Mesenchymal stem cell (in vitro differentiated cells and primary cell): ENCODE results near the gene SLC45A2.

ENCODE experiments used
- DNase-seq: peaks from one replicate; pipeline ENCODE4 v3.0.0-alpha.2; 2013
- H2AFZ ChIP-seq: one replicate; pipeline ENCODE4 v1.6.1; 2013; ENCODE audit warnings: low read depth, mild to moderate bottlenecking, control low read depth, inconsistent platforms, low read length, moderate library complexity
- H2AK5ac ChIP-seq: 2 replicates; pipeline ENCODE4 v1.6.1; 2013; ENCODE audit warnings: low read length, moderate library complexity, mild to moderate bottlenecking, inconsistent platforms; ENCODE audit not compliant: severe bottlenecking
- H2BK120ac ChIP-seq: one replicate; pipeline ENCODE4 v1.6.1; 2013; ENCODE audit warnings: low read depth, mild to moderate bottlenecking, inconsistent platforms, low read length, moderate library complexity
- H2BK12ac ChIP-seq, 2 experiments: one replicate each; pipeline ENCODE4 v1.6.1; 2013; ENCODE audit warnings: inconsistent platforms in 2 of 2, low read length in 2 of 2, mild to moderate bottlenecking in 2 of 2, moderate library complexity in 2 of 2, control low read depth in 1 of 2
- H2BK15ac ChIP-seq: one replicate; pipeline ENCODE4 v1.6.1; 2013; ENCODE audit warnings: mild to moderate bottlenecking, low read depth, inconsistent platforms; ENCODE audit not compliant: poor library complexity, severe bottlenecking
- H2BK5ac ChIP-seq: 2 replicates; pipeline ENCODE4 v1.6.1; 2013; ENCODE audit warnings: low read depth, mild to moderate bottlenecking, low read length, control low read depth, inconsistent platforms; ENCODE audit not compliant: poor library complexity, severe bottlenecking
- H3K14ac ChIP-seq, 2 experiments: one replicate each; pipeline ENCODE4 v1.6.1; 2013; ENCODE audit warnings: inconsistent platforms in 2 of 2, low read length in 2 of 2, control low read depth in 1 of 2, mild to moderate bottlenecking in 1 of 2, moderate library complexity in 1 of 2
- H3K18ac ChIP-seq, 2 experiments: one replicate each; pipeline ENCODE4 v1.6.1; 2013; ENCODE audit warnings: inconsistent platforms in 2 of 2, low read length in 2 of 2, control low read depth in 1 of 2, low read depth in 1 of 2, mild to moderate bottlenecking in 1 of 2
- H3K23ac ChIP-seq, 2 experiments: one replicate each; pipeline ENCODE4 v1.6.1; 2013; ENCODE audit warnings: inconsistent platforms in 2 of 2, low read length in 2 of 2, mild to moderate bottlenecking in 2 of 2, moderate library complexity in 2 of 2, control low read depth in 1 of 2
- H3K27ac ChIP-seq: 2 replicates; pipeline ENCODE4 v1.5.1; 2013; ENCODE audit warnings: mild to moderate bottlenecking, moderate library complexity, low read length, control low read depth, inconsistent platforms; ENCODE audit not compliant: poor library complexity, severe bottlenecking
- H3K27me3 ChIP-seq, 2 experiments: 2 replicates each; pipeline versions ENCODE4 v1.6.1 to v1.7.0; 2013; ENCODE audit warnings: low read length in 2 of 2, mild to moderate bottlenecking in 2 of 2, moderate library complexity in 2 of 2, control low read depth in 1 of 2, inconsistent platforms in 1 of 2; ENCODE audit not compliant: control insufficient read depth in 1 of 2, insufficient read depth in 1 of 2
- H3K36me3 ChIP-seq, 2 experiments: 2 replicates each; pipeline versions ENCODE4 v1.6.1 to v1.7.0; 2013; ENCODE audit warnings: low read length in 2 of 2, control low read depth in 1 of 2, inconsistent platforms in 1 of 2, low read depth in 1 of 2, mild to moderate bottlenecking in 1 of 2; ENCODE audit not compliant: insufficient read depth in 2 of 2, control insufficient read depth in 1 of 2
- H3K4ac ChIP-seq, 2 experiments: one replicate each; pipeline ENCODE4 v1.6.1; 2013; ENCODE audit warnings: inconsistent platforms in 2 of 2, low read length in 2 of 2, mild to moderate bottlenecking in 2 of 2, moderate library complexity in 2 of 2, control low read depth in 1 of 2, low read depth in 1 of 2
- H3K4me1 ChIP-seq: 2 replicates; pipeline ENCODE4 v1.6.1; 2013; ENCODE audit warnings: low read depth, low read length, control low read depth; ENCODE audit not compliant: control insufficient read depth, insufficient read depth
- H3K4me2 ChIP-seq: 2 replicates; pipeline ENCODE4 v1.6.1; 2013; ENCODE audit warnings: low read length, mild to moderate bottlenecking, inconsistent platforms; ENCODE audit not compliant: poor library complexity, severe bottlenecking
- H3K4me3 ChIP-seq, 2 experiments: 2 replicates each; pipeline versions ENCODE4 v1.5.1 to v1.7.0; 2013; ENCODE audit warnings: low read length in 2 of 2, mild to moderate bottlenecking in 2 of 2, control low read depth in 1 of 2, low read depth in 1 of 2; ENCODE audit not compliant: insufficient read depth in 1 of 2
- H3K79me1 ChIP-seq: replicated peaks from 2 replicates; pipeline ENCODE4 v1.6.1; 2013; ENCODE audit warnings: mild to moderate bottlenecking, control low read depth, low read length, inconsistent platforms; ENCODE audit not compliant: poor library complexity, severe bottlenecking
- H3K9ac ChIP-seq: 2 replicates; pipeline ENCODE4 v1.7.0; 2013; ENCODE audit warnings: mild to moderate bottlenecking, low read length, moderate library complexity
- H3K9me3 ChIP-seq: 2 replicates; pipeline ENCODE4 v1.7.0; 2013; ENCODE audit warnings: mild to moderate bottlenecking, low read length; ENCODE audit not compliant: control insufficient read depth
- H4K8ac ChIP-seq: one replicate; pipeline ENCODE4 v1.6.1; 2013; ENCODE audit warnings: inconsistent platforms, mild to moderate bottlenecking, low read length, moderate library complexity
- H4K91ac ChIP-seq: one replicate; pipeline ENCODE4 v1.6.1; 2013; ENCODE audit warnings: mild to moderate bottlenecking, low read length, inconsistent platforms
- WGBS: methylation state at CpG from one replicate; pipeline ENCODE4 v1.1.7; 2013; ENCODE audit warnings: mixed read lengths; 5-methylcytosine and 5-hydroxymethylcytosine counted together

Gene SLC45A2

GRCh38 chr5:33944543-33945132 is 39.9 kb downstream of the SLC45A2 start:
- no peak for DNase-seq
- Histone ChIP-seq H3K36me3 (no peaks in the 10 kb centered on the region), H2BK5ac (no peak overlapping the region), H3K79me1 (no peaks in the 10 kb centered on the region), H3K4me2 (no peak overlapping the region), H3K4me3 (no peak overlapping the region), H4K91ac (no peak overlapping the region), H2BK120ac (no peak overlapping the region), H4K8ac (no peak overlapping the region), H3K14ac (no peak overlapping the region), H3K4ac (no peak overlapping the region), H3K9me3 (peaks cover 5% of the 10 kb centered on the region), H2AFZ (no peak overlapping the region), H3K4me1 (no peaks in the 10 kb centered on the region), H3K27ac (no peak overlapping the region), H2BK12ac (no peak overlapping the region), H2AK5ac (no peak overlapping the region), H2BK15ac (no peak overlapping the region), H3K18ac (no peak overlapping the region), H3K23ac (no peak overlapping the region), H3K9ac (no peak overlapping the region), H3K27me3 (peaks cover 39 to 53% of the 10 kb centered on the region in 2 experiments)
- WGBS: 85% methylated on average over 12 of the region's 12 CpGs

- Histone ChIP-seq H2BK12ac (no peak overlapping the region), H4K8ac (no peak overlapping the region), H4K91ac (no peak overlapping the region), H3K4ac (no peak overlapping the region), H2BK120ac (no peak overlapping the region), H3K27me3 (peaks cover 47 to 63% of the 10 kb centered on the region in 2 experiments), H2AFZ (no peak overlapping the region), H3K36me3 (no peaks in the 10 kb centered on the region), H3K27ac (no peak overlapping the region), H2BK15ac (no peak overlapping the region), H3K4me2 (no peak overlapping the region), H3K14ac (no peak overlapping the region), H3K4me3 (no peak overlapping the region), H2BK5ac (no peak overlapping the region), H3K79me1 (no peaks in the 10 kb centered on the region), H3K23ac (no peak overlapping the region), H3K9ac (no peak overlapping the region), H3K4me1 (peaks cover 7% of the 10 kb centered on the region), H2AK5ac (no peak overlapping the region), H3K18ac (no peak overlapping the region), H3K9me3 (no peaks in the 10 kb centered on the region)
- no peak for DNase-seq
- WGBS: 83% methylated on average over 2 of the region's 5 CpGs
Measured at GRCh38 chr5:33941090-33941489, 43.4 kb downstream of the SLC45A2 start.

GRCh38 chr5:33939556-33940262 is 44.8 kb downstream of the SLC45A2 start:
- no peaks in the 10 kb centered on the region for H3K36me3 ChIP-seq
- peaks cover 8% of the 10 kb centered on the region for H3K4me1 ChIP-seq
- H3K9me3 ChIP-seq: no peaks in the 10 kb centered on the region
- H3K4me3 ChIP-seq: no peak overlapping the region
- H2BK15ac ChIP-seq: no peak overlapping the region
- peak; percentile 36 for DNase-seq
- no peak overlapping the region for H3K23ac ChIP-seq
- no peak overlapping the region for H3K9ac ChIP-seq
- no peaks in the 10 kb centered on the region for H3K79me1 ChIP-seq
- no peak overlapping the region for H4K8ac ChIP-seq
- H3K27me3 ChIP-seq: peaks cover 41 to 60% of the 10 kb centered on the region in 2 experiments
- no peak overlapping the region for H2BK12ac ChIP-seq
- H4K91ac ChIP-seq: no peak overlapping the region
- H3K4me2 ChIP-seq: no peak overlapping the region
- H2AFZ ChIP-seq: no peak overlapping the region
- no peak overlapping the region for H2BK5ac ChIP-seq
- H3K18ac ChIP-seq: no peak overlapping the region
- no peak overlapping the region for H3K27ac ChIP-seq
- no peak overlapping the region for H3K14ac ChIP-seq
- no peak overlapping the region for H3K4ac ChIP-seq
- no peak overlapping the region for H2AK5ac ChIP-seq
- WGBS: over 99% methylated on average over 6 of the region's 8 CpGs
- no peak overlapping the region for H2BK120ac ChIP-seq

- H3K27ac ChIP-seq: no peak overlapping the region
- H3K4ac ChIP-seq: no peak overlapping the region
- H3K4me1 ChIP-seq: peaks cover 8% of the 10 kb centered on the region
- H4K91ac ChIP-seq: no peak overlapping the region
- no peaks in the 10 kb centered on the region for H3K9me3 ChIP-seq
- 92% methylated on average over 15 of the region's 15 CpGs for WGBS
- no peak overlapping the region for H3K18ac ChIP-seq
- H3K27me3 ChIP-seq: peaks cover 41 to 60% of the 10 kb centered on the region in 2 experiments
- H2BK5ac ChIP-seq: no peak overlapping the region
- H3K4me2 ChIP-seq: no peak overlapping the region
- H3K9ac ChIP-seq: no peak overlapping the region
- H2BK12ac ChIP-seq: no peak overlapping the region
- no peak overlapping the region for H3K23ac ChIP-seq
- H2BK15ac ChIP-seq: no peak overlapping the region
- no peak for DNase-seq
- no peak overlapping the region for H4K8ac ChIP-seq
- no peak overlapping the region for H3K4me3 ChIP-seq
- H2AFZ ChIP-seq: no peak overlapping the region
- no peak overlapping the region for H3K14ac ChIP-seq
- no peak overlapping the region for H2AK5ac ChIP-seq
- H2BK120ac ChIP-seq: no peak overlapping the region
- H3K79me1 ChIP-seq: no peaks in the 10 kb centered on the region
- H3K36me3 ChIP-seq: no peaks in the 10 kb centered on the region
Measured at GRCh38 chr5:33938881-33939280, 45.6 kb downstream of the SLC45A2 start.
